ENCODE results near the gene CYB5D1.

DNA sequence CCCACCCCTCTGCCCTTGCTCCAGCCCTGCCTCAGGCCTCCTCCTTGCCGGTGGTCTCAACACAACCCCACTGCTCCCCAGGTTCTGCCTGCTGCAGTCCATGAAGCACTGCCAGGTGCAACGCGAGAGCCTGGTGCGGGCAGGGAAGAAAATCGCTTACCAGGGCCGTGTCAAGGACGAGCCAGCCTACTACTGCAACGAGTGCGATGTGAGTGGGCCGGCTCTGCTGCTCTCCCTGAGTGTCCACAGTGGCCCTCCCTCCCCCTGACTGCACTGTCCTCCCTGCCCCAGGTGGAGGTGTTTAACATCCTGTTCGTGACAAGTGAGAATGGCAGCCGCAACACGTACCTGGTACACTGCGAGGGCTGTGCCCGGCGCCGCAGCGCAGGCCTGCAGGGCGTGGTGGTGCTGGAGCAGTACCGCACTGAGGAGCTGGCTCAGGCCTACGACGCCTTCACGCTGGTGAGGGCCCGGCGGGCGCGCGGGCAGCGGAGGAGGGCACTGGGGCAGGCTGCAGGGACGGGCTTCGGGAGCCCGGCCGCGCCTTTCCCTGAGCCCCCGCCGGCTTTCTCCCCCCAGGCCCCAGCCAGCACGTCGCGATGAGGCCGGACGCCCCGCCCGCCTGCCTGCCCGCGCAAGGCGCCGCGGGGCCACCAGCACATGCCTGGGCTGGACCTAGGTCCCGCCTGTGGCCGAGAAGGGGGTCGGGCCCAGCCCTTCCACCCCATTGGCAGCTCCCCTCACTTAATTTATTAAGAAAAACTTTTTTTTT lies 4.7 kb upstream of the CYB5D1 start:
- TF ChIP-seq EZH2phosphoT487 (IDR thresholded peaks at IDR 0.05; ENCODE audit: low read depth, severe bottlenecking, unreplicated experiment) (no peak), EZH2 (IDR thresholded peaks at IDR 0.05; ENCODE audit: borderline replicate concordance) (no peak)
